AG04450 (cell line): Measurements from ENCODE around the gene FAM163A. TPM values are rescaled to one million over a fixed set of nuclear protein-coding genes. Genes with fewer than 3 reads are reported as not detected.
"Not testable (repeated sequence)": the region's sequence is repeated elsewhere in the genome, so short reads cannot be mapped to it uniquely, and the experiment has no call there.

ENCODE experiments used
- CTCF ChIA-PET: fragments of 300-600, 350-600 bp; formaldehyde crosslinking; extraction: SDS; loops from one replicate; lab custom pipeline; 2022; ENCODE audit warnings: antibody characterized with exemption, inconsistent platforms; lab: Charles Lee
- POLR2A ChIA-PET: fragments of 350-600 bp; formaldehyde crosslinking; extraction: SDS; loops from one replicate; lab custom pipeline; 2021; ENCODE audit warnings: antibody characterized with exemption, inconsistent platforms; lab: Yijun Ruan, JAX
- DNase-seq: peaks from one replicate; pipeline ENCODE4 v3.0.0-alpha.2; 2011; ENCODE audit warnings: low read depth, low spot score
- H3K27ac ChIP-seq: one replicate; pipeline ENCODE4 v1.5.1; 2012; ENCODE audit warnings: low read depth, low read length, control low read depth
- H3K27me3 ChIP-seq: one replicate; pipeline ENCODE4 v1.6.0; 2012; ENCODE audit warnings: low read length; ENCODE audit not compliant: control insufficient read depth, insufficient read depth
- H3K4me3 ChIP-seq: 2 replicates; pipeline ENCODE4 v1.5.1; 2011; ENCODE audit warnings: mild to moderate bottlenecking, low read depth, low read length, control low read depth
- H3K9me3 ChIP-seq: 2 replicates; pipeline ENCODE4 v1.5.1; 2012; ENCODE audit warnings: low read length; ENCODE audit not compliant: control insufficient read depth, insufficient read depth
- CTCF ChIP-seq: IDR thresholded peaks from 2 replicates; pipeline ENCODE4 v1.5.1; 2011; ENCODE audit warnings: low read depth, low read length, control low read depth, inconsistent platforms
- polyA minus RNA-seq: library from RNA; depleted of rRNA, polyadenylated mRNA; stranded (reverse); fragments of >200 nt; gene quantifications from 2 replicates; pipeline ENCODE4 v1.2.3, GENCODE V29; 2011; rRNA and poly(A)+ RNA removed
- polyA plus RNA-seq: library from polyadenylated mRNA; depleted of rRNA; stranded (reverse); fragments of >200 nt; gene quantifications from 2 replicates; pipeline ENCODE4 v1.2.3, GENCODE V29; 2011; rRNA removed

Gene FAM163A
- not detected in 2 replicates for polyA plus RNA-seq
- polyA minus RNA-seq, result 0.09 TPM in 1 of 2 replicates, not detected in the other

GRCh38 chr1:179742717-179743678, at the start of gene FAM163A:
Gene FAM163A, plus strand, starts transcription at chr1:179743291. Its CDS starts 69,807 bp downstream, at chr1:179813098.
- H3K4me3 ChIP-seq, result no peak within 1 kb of the TSS

GRCh38 chr1:179694530-179694929, 48.6 kb upstream of the FAM163A start:
- DNase-seq, result not testable (repeated sequence)

More at GRCh38 chr1:179742717-179743678, at the start of gene FAM163A:
- ChIA-PET CTCF (no interaction called here), POLR2A (no interaction called here)
- H3K9me3 ChIP-seq, result peaks cover 3% of the 10 kb centered on the region; the same call in 1 of the 2 replicates
- H3K27me3 ChIP-seq, result peaks cover 44% of the 10 kb centered on the region
- no peak within 1 kb of the TSS for H3K27ac ChIP-seq
- no peak for TF ChIP-seq CTCF
- no peak for DNase-seq

GRCh38 chr1:179702946-179703539, 40.0 kb upstream of the FAM163A start:
- Histone ChIP-seq H3K4me3 (no peak overlapping the region), H3K27me3 (no peaks in the 10 kb centered on the region), H3K9me3 (no peaks in the 10 kb centered on the region), H3K27ac (no peak overlapping the region)
- POLR2A ChIA-PET, result no interaction called here
- no peak for DNase-seq
- CTCF ChIA-PET, result interaction anchor here (17.5 kb wide), 1 partner anchor 108 kb away, joined by 1155 read pairs; no protein-coding TSS in a partner anchor
- TF ChIP-seq CTCF, result no peak

More at GRCh38 chr1:179694530-179694929, 48.6 kb upstream of the FAM163A start:
- H3K27me3 ChIP-seq, H3K27ac ChIP-seq, H3K9me3 ChIP-seq, POLR2A ChIA-PET, H3K4me3 ChIP-seq: not testable (repeated sequence)
- CTCF ChIA-PET, result interaction anchor here (4.0 kb wide), 1 partner anchor 12 kb away, joined by 19 read pairs; no protein-coding TSS in a partner anchor

- peak; percentile 80 for TF ChIP-seq CTCF
These were observed 36.7 kb upstream of the FAM163A start for GRCh38 chr1:179706339-179706941.

GRCh38 chr1:179707406-179707805, 35.7 kb upstream of the FAM163A start:
- peaks cover 2% of the 10 kb centered on the region for H3K27me3 ChIP-seq
- no peaks in the 10 kb centered on the region for H3K9me3 ChIP-seq
- POLR2A ChIA-PET, result no interaction called here
- CTCF ChIA-PET, result interaction anchor here (0.9 to 17.5 kb wide), 7 partner anchors 10 to 348 kb away, joined by 3 to 1155 read pairs (median 11); no protein-coding TSS in a partner anchor
- TF ChIP-seq CTCF, result no peak
- DNase-seq, result no peak
- no peak overlapping the region for H3K4me3 ChIP-seq
- no peak overlapping the region for H3K27ac ChIP-seq

More at GRCh38 chr1:179706339-179706941, 36.7 kb upstream of the FAM163A start:
- POLR2A ChIA-PET, result interaction anchor here (0.8 to 1.3 kb wide), 2 partner anchors 103 to 108 kb away, joined by 3 to 5 read pairs; no protein-coding TSS in a partner anchor
- CTCF ChIA-PET, result interaction anchor here (0.5 to 17.5 kb wide), 58 partner anchors 8 to 1317 kb away, joined by 3 to 1155 read pairs (median 4); partner anchors contain the start of gene TOR1AIP1
- Histone ChIP-seq H3K4me3 (no peak overlapping the region), H3K27ac (no peak overlapping the region), H3K9me3 (no peaks in the 10 kb centered on the region), H3K27me3 (peaks cover 2% of the 10 kb centered on the region)
- peak; percentile 38 for DNase-seq
